Activated naive CD8-positive, alpha-beta T cell treated with anti-CD3 and anti-CD28 coated beads, Interleukin-2, amount 10 ng/mL, durations not matched to agents 7 days and 5 days (primary cell): Measurements from ENCODE around the gene DUSP6. TPM values are rescaled to one million over a fixed set of nuclear protein-coding genes. Genes with fewer than 3 reads are reported as not detected.

Source experiments
- ATAC-seq: fragments of 150-1000 bp; cut with Tn5 transposase; one replicate; pipeline ENCODE4 v1.10.0; 2021; ENCODE audit warnings: low read depth, moderate library complexity
- POLR2A ChIA-PET: fragments of 350-600 bp; sonication (Branson Sonifier 250); formaldehyde crosslinking; loops from one replicate; lab custom pipeline; 2021; ENCODE audit warnings: antibody characterized with exemption; lab: Charles Lee
- DNase-seq: peaks from one replicate; pipeline ENCODE4 v3.0.0; 2021
- H3K27ac Mint-ChIP-seq: one replicate; pipeline ENCODE4 v1.8.0; 2022; ENCODE audit warnings: mild to moderate bottlenecking, mixed read lengths
- H3K27me3 Mint-ChIP-seq: one replicate; pipeline ENCODE4 v1.8.0; 2022; ENCODE audit warnings: mild to moderate bottlenecking, moderate library complexity, mixed read lengths
- H3K36me3 Mint-ChIP-seq: one replicate; pipeline ENCODE4 v1.8.0; 2021; ENCODE audit warnings: mild to moderate bottlenecking, mixed read lengths
- H3K4me1 Mint-ChIP-seq: one replicate; pipeline ENCODE4 v1.8.0; 2021; ENCODE audit warnings: mixed read lengths
- H3K4me3 Mint-ChIP-seq: one replicate; pipeline ENCODE4 v1.8.0; 2022; ENCODE audit warnings: mild to moderate bottlenecking, moderate library complexity, mixed read lengths
- H3K9me3 Mint-ChIP-seq: one replicate; pipeline ENCODE4 v1.8.0; 2021; ENCODE audit warnings: mixed read lengths
- total RNA-seq, 2 experiments: library from RNA; stranded (reverse); gene quantifications; one replicate each; pipeline ENCODE4 v1.2.3, GENCODE V29; 2021

DUSP6 gene
- total RNA-seq, 2 experiments from 2014 or later = 77.5 to 85.0 TPM

- Mint-ChIP-seq H3K27me3 (peaks cover 10% of the 10 kb centered on the region), H3K4me1 (peaks cover 20% of the 10 kb centered on the region), H3K9me3 (no peaks in the 10 kb centered on the region), H3K27ac (no peak overlapping the region), H3K36me3 (peaks cover 6% of the 10 kb centered on the region), H3K4me3 (no peak overlapping the region)
- POLR2A ChIA-PET = no interaction called here
- ATAC-seq (no peak), DNase-seq (no peak)
Observed at GRCh38 chr12:89369166-89369565, 16.9 kb upstream of the DUSP6 start.

- POLR2A ChIA-PET = no interaction called here
- Mint-ChIP-seq H3K4me1 (peaks cover 25% of the 10 kb centered on the region), H3K27ac (no peak overlapping the region), H3K4me3 (no peak overlapping the region), H3K36me3 (peaks cover 6% of the 10 kb centered on the region), H3K9me3 (no peaks in the 10 kb centered on the region), H3K27me3 (peaks cover 14% of the 10 kb centered on the region)
- ATAC-seq (no peak), DNase-seq (no peak)
Observed at GRCh38 chr12:89368391-89368790, 16.1 kb upstream of the DUSP6 start.

- no peak for DNase-seq
- POLR2A ChIA-PET = no interaction called here
- H3K27ac Mint-ChIP-seq = no peak overlapping the region
- peaks cover 23% of the 10 kb centered on the region for H3K4me1 Mint-ChIP-seq
- H3K36me3 Mint-ChIP-seq = peaks cover 6% of the 10 kb centered on the region
- H3K4me3 Mint-ChIP-seq = no peak overlapping the region
- no peaks in the 10 kb centered on the region for H3K9me3 Mint-ChIP-seq
- H3K27me3 Mint-ChIP-seq = peaks cover 14% of the 10 kb centered on the region
- no peak for ATAC-seq
Observed at GRCh38 chr12:89366676-89367364, 14.5 kb upstream of the DUSP6 start.

GRCh38 chr12:89364631-89365030 lies 12.3 kb upstream of the DUSP6 start:
- DNase-seq (no peak), ATAC-seq (no peak)
- no peaks in the 10 kb centered on the region for H3K9me3 Mint-ChIP-seq
- peaks cover 12% of the 10 kb centered on the region for H3K27me3 Mint-ChIP-seq
- H3K4me3 Mint-ChIP-seq = no peak overlapping the region
- POLR2A ChIA-PET = interaction anchor here (1.5 kb wide), 1 partner anchor 11 kb away, joined by 4 read pairs; no protein-coding TSS in a partner anchor
- H3K27ac Mint-ChIP-seq = no peak overlapping the region
- peaks cover 14% of the 10 kb centered on the region for H3K4me1 Mint-ChIP-seq
- peaks cover 8% of the 10 kb centered on the region for H3K36me3 Mint-ChIP-seq

GRCh38 chr12:89364058-89364457 lies 11.8 kb upstream of the DUSP6 start:
- Mint-ChIP-seq H3K9me3 (no peaks in the 10 kb centered on the region), H3K4me1 (peaks cover 14% of the 10 kb centered on the region), H3K27ac (no peak overlapping the region), H3K36me3 (peaks cover 8% of the 10 kb centered on the region), H3K27me3 (peaks cover 14% of the 10 kb centered on the region), H3K4me3 (no peak overlapping the region)
- DNase-seq (no peak), ATAC-seq (no peak)
- POLR2A ChIA-PET = interaction anchor here (1.5 kb wide), 1 partner anchor 10 kb away, joined by 4 read pairs; no protein-coding TSS in a partner anchor

- H3K4me3 Mint-ChIP-seq = no peak overlapping the region
- peaks cover 14% of the 10 kb centered on the region for H3K4me1 Mint-ChIP-seq
- peaks cover 16% of the 10 kb centered on the region for H3K27me3 Mint-ChIP-seq
- DNase-seq (no peak), ATAC-seq (no peak)
- no peaks in the 10 kb centered on the region for H3K9me3 Mint-ChIP-seq
- POLR2A ChIA-PET = interaction anchor here (1.5 to 1.6 kb wide), 2 partner anchors 9 to 12 kb away, joined by 4 read pairs; partner anchors contain the start of gene DUSP6
- H3K27ac Mint-ChIP-seq = no peak overlapping the region
- peaks cover 8% of the 10 kb centered on the region for H3K36me3 Mint-ChIP-seq
Observed at GRCh38 chr12:89363582-89363981, 11.3 kb upstream of the DUSP6 start.

DNA sequence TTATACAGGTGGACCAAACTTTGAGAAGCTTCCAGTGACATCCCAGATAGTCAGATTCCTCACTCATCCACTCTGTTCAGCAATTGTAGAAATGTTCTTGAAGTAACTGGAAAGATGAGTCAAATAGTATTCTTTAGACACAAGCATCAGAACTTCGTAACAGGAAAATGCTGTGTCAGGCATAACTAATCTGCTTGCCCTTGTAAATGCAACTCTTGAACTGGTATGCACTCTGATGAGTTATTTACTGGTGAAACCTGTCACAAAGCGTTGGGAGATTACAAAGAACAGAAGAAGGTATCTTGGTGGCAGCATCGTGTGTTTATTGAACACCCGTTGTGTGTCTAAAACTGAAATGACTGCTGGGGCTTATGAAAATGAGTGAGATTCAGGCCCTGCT lies 10.8 kb upstream of the DUSP6 start:
- DNase-seq = no peak
- H3K4me1 Mint-ChIP-seq = peaks cover 14% of the 10 kb centered on the region
- peaks cover 6% of the 10 kb centered on the region for H3K36me3 Mint-ChIP-seq
- no peak for ATAC-seq
- H3K27me3 Mint-ChIP-seq = peaks cover 13% of the 10 kb centered on the region
- H3K27ac Mint-ChIP-seq = no peak overlapping the region
- no peaks in the 10 kb centered on the region for H3K9me3 Mint-ChIP-seq
- POLR2A ChIA-PET = interaction anchor here (1.5 to 1.6 kb wide), 2 partner anchors 9 to 11 kb away, joined by 4 read pairs; partner anchors contain the start of gene DUSP6
- no peak overlapping the region for H3K4me3 Mint-ChIP-seq

DNA sequence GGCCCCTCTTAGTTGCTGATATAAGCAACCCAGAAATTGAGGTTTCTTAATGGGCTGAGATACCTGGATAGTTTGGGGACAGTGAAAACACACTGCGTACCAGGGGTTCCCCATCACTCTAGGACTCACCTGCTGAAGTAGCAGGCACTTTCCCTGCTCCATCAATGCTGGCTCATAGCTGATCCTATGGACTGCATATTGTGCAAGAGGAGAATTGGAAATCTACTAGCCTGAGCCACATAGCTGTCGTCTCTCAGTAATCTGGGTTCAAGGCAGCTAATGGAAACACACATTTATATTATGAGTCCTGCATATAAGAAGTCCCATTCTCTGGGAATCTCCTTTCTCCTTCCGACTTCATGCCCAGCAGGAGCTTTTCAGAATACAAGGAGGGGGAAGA lies 7.3 kb upstream of the DUSP6 start:
- no peak overlapping the region for H3K4me3 Mint-ChIP-seq
- no peaks in the 10 kb centered on the region for H3K9me3 Mint-ChIP-seq
- POLR2A ChIA-PET = no interaction called here
- ATAC-seq = no peak
- peaks cover 9% of the 10 kb centered on the region for H3K27me3 Mint-ChIP-seq
- H3K27ac Mint-ChIP-seq = no peak overlapping the region
- no peak for DNase-seq
- peaks cover 4% of the 10 kb centered on the region for H3K36me3 Mint-ChIP-seq
- H3K4me1 Mint-ChIP-seq = peaks cover 23% of the 10 kb centered on the region

GRCh38 chr12:89358805-89359204 lies 6.5 kb upstream of the DUSP6 start:
- POLR2A ChIA-PET = no interaction called here
- Mint-ChIP-seq H3K36me3 (peaks cover 4% of the 10 kb centered on the region), H3K4me3 (no peak overlapping the region)

GRCh38 chr12:89357297-89357730 lies 5.0 kb upstream of the DUSP6 start:
- DNase-seq (no peak), ATAC-seq (no peak)
- Mint-ChIP-seq H3K27ac (no peak overlapping the region), H3K4me3 (no peak overlapping the region), H3K27me3 (peaks cover 4% of the 10 kb centered on the region), H3K4me1 (peaks cover 17% of the 10 kb centered on the region), H3K9me3 (no peaks in the 10 kb centered on the region), H3K36me3 (peaks cover 4% of the 10 kb centered on the region)
- POLR2A ChIA-PET = no interaction called here

More at GRCh38 chr12:89358805-89359204, 6.5 kb upstream of the DUSP6 start:
- DNase-seq (no peak), ATAC-seq (no peak)
- Mint-ChIP-seq H3K27me3 (peaks cover 8% of the 10 kb centered on the region), H3K27ac (no peak overlapping the region), H3K4me1 (peaks cover 25% of the 10 kb centered on the region), H3K9me3 (no peaks in the 10 kb centered on the region)

DNA sequence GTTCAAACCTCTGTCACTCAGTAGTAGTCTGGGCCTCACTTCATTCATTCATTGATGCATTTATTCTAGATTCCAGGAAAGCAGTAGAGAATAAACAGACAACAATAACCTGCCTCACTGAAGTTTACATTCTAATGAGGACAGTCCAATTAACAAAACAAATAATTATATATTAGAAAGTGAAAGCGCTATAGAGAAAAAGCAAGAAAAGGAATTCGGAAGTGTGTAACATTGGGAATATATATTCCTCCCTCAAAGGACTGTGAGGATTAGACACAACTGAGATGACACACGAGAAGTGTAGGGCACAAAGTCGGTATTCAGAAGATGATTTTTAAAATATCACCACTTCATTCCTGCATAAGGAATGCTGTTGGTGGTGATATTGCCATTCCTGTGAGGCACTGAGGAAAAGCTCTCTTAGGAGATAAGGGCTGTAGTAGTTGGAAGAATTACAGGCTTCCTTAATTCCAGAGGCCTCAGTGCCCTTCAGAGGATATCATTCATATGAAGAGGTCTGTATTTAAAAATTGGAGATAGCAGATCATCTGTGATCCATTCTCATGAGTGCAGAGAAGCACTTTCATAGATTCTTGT lies 3.9 kb upstream of the DUSP6 start:
- peaks cover 17% of the 10 kb centered on the region for H3K4me1 Mint-ChIP-seq
- DNase-seq (no peak), ATAC-seq (no peak)
- H3K27ac Mint-ChIP-seq = no peak overlapping the region
- POLR2A ChIA-PET = no interaction called here
- H3K27me3 Mint-ChIP-seq = peaks cover 4% of the 10 kb centered on the region
- no peak overlapping the region for H3K4me3 Mint-ChIP-seq
- peaks cover 6% of the 10 kb centered on the region for H3K36me3 Mint-ChIP-seq
- no peaks in the 10 kb centered on the region for H3K9me3 Mint-ChIP-seq

DNA sequence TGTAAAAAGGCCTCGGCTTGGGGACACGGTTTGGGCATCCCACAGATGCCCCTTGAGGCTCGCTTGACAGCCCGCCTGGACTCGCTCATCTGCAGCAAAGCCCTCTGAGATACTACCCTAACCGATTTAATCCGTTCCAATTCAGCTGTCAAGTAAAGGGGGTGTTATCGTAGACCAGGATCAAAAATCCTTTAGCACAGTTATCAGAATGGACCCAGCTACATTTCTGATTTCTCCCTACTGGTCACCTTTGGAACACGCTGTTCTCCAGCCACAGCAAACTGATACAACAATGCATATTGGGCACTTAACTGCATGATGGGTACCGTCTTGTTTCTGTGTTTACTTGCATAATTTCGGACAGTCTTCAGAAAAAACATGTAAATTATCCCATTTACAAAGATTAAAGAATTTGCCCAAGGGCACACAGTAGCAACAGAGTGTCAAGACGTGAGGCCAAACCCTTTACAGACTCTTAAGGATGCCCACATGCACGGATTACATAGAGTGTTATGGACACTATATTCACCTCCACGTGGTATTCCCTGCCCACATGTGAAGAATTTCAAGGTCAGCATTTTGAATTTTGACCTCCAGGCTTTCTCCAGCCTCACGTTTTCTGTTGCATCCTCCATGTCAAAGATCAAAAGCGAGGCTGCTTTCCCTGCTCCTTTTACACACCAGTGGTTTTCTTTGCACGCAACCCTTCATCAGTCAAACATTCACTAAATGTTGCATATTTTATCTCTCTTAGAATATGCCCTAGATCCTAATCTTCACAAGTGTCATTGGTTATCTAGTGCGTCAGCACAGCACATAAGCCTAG lies 3.2 kb upstream of the DUSP6 start:
- peak overlapping the region; percentile 98 for H3K4me3 Mint-ChIP-seq

GRCh38 chr12:89354612-89355067 lies 2.3 kb upstream of the DUSP6 start:
- POLR2A ChIA-PET = interaction anchor here (0.8 to 10.5 kb wide), 19 partner anchors 9 to 354 kb away, joined by 3 to 151 read pairs (median 6); partner anchors contain the start of genes ATP2B1, GALNT4 and POC1B
- ATAC-seq = no peak
- Mint-ChIP-seq H3K27ac (peak overlapping the region; percentile 96), H3K36me3 (peaks cover 18% of the 10 kb centered on the region), H3K27me3 (peaks cover 4% of the 10 kb centered on the region), H3K4me3 (peak overlapping the region; percentile 98), H3K9me3 (no peaks in the 10 kb centered on the region), H3K4me1 (peaks cover 20% of the 10 kb centered on the region)
- no peak for DNase-seq

More for the DNA sequence above, 3.2 kb upstream of the DUSP6 start:
- Mint-ChIP-seq H3K27me3 (peaks cover 4% of the 10 kb centered on the region), H3K4me1 (peaks cover 18% of the 10 kb centered on the region), H3K9me3 (no peaks in the 10 kb centered on the region), H3K27ac (peak overlapping the region; percentile 96), H3K36me3 (peaks cover 10% of the 10 kb centered on the region)
- ATAC-seq (no peak), DNase-seq (no peak)
- POLR2A ChIA-PET = interaction anchor here (3.9 to 10.5 kb wide), 3 partner anchors 109 to 127 kb away, joined by 18 to 151 read pairs (median 54); no protein-coding TSS in a partner anchor
